ENCODE measurements around the gene PIGU. TPM values are rescaled to one million over a fixed set of nuclear protein-coding genes. Genes with fewer than 3 reads are reported as not detected.

Gene PIGU
- total and polyA plus RNA-seq, 2 of the 13 experiments (the other 11 are each of a cell fraction or from before 2014, with no cell fraction given): 45.5 to 231 TPM

GRCh38 chr20:34579191-34579978 lies 97.5 kb downstream of the PIGU start (continued):
- peak; percentile 92 for TF ChIP-seq SMC3 (IDR thresholded peaks at IDR 0.05; ENCODE audit: low read length)
- no peak for TF ChIP-seq ISL2 (CRISPR knock-in tag; IDR thresholded peaks at IDR 0.05)
- TF ChIP-seq ZSCAN9 (CRISPR knock-in tag; IDR thresholded peaks at IDR 0.05; ENCODE audit: borderline replicate concordance): no peak
- no peak for TF ChIP-seq KAT2B (IDR thresholded peaks at IDR 0.05; ENCODE audit: borderline replicate concordance, low read depth, low read length)
- no peak for TF ChIP-seq DMTF1 (CRISPR knock-in tag; IDR thresholded peaks at IDR 0.05)
- TF ChIP-seq ARID5B (CRISPR knock-in tag; IDR thresholded peaks at IDR 0.05): 0 out of 2 replicates have a peak, but pooled peaks have one; percentile 18
- no peak for TF ChIP-seq ZBTB34 (CRISPR knock-in tag; IDR thresholded peaks at IDR 0.05)
- no peak for TF ChIP-seq KLF9 (CRISPR knock-in tag; IDR thresholded peaks at IDR 0.05; ENCODE audit: low read depth)
- no peak for TF ChIP-seq SNAPC4 (CRISPR knock-in tag; IDR thresholded peaks at IDR 0.05)
- no peak for TF ChIP-seq ZNF678 (CRISPR knock-in tag; IDR thresholded peaks at IDR 0.05)
- no peak for TF ChIP-seq GLMP (CRISPR knock-in tag; IDR thresholded peaks at IDR 0.05; ENCODE audit: borderline replicate concordance)
- TF ChIP-seq FOXA3 (CRISPR knock-in tag; IDR thresholded peaks at IDR 0.05): 0 out of 2 replicates have a peak, but pooled peaks have one; percentile 23
- TF ChIP-seq PITX1 (CRISPR knock-in tag; IDR thresholded peaks at IDR 0.05): no peak
- TF ChIP-seq RFX3 (CRISPR knock-in tag; IDR thresholded peaks at IDR 0.05): no peak
- no peak for TF ChIP-seq ZNF367 (CRISPR knock-in tag; IDR thresholded peaks at IDR 0.05; ENCODE audit: borderline replicate concordance)
- no peak for TF ChIP-seq ZNF792 (CRISPR knock-in tag; IDR thresholded peaks at IDR 0.05)
